Stimulated activated CD4-positive, alpha-beta T cell treated with anti-CD3 and anti-CD28 coated beads, TNF-alpha, amount 100 ng/mL, for 1 hour (primary cell): ENCODE results near the gene IL4.
"Not testable (repeated sequence)": the region's sequence is repeated elsewhere in the genome, so short reads cannot be mapped to it uniquely, and the experiment has no call there.

Experiments used
- DNase-seq, 3 donors: peaks; one replicate each; pipeline ENCODE4 v3.0.0-alpha.2; 2020; ENCODE audit warnings: low read depth in 3 of 3, low spot score in 1 of 3

The IL4 gene

DNA sequence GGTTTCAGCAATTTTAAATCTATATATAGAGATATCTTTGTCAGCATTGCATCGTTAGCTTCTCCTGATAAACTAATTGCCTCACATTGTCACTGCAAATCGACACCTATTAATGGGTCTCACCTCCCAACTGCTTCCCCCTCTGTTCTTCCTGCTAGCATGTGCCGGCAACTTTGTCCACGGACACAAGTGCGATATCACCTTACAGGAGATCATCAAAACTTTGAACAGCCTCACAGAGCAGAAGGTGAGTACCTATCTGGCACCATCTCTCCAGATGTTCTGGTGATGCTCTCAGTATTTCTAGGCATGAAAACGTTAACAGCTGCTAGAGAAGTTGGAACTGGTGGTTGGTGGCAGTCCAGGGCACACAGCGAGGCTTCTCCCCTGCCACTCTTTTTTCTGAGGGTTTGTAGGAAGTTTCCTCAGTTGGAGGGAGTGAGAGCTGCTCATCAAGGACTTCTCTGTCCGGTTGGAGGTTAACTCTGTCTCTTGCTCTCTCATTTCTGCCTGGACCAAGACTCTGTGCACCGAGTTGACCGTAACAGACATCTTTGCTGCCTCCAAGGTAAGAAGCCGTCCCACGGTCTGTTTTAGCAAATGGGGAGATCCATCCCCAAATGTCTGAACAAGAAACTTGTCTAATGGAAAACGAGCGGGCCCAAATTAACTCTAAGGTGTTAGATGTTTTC lies at the start of gene IL4:
IL4 (plus strand) TSS at position 51 of the 692 bp plus-strand sequence; CDS start at position 113, 62 bp downstream.
- DNase-seq = no peak

DNA sequence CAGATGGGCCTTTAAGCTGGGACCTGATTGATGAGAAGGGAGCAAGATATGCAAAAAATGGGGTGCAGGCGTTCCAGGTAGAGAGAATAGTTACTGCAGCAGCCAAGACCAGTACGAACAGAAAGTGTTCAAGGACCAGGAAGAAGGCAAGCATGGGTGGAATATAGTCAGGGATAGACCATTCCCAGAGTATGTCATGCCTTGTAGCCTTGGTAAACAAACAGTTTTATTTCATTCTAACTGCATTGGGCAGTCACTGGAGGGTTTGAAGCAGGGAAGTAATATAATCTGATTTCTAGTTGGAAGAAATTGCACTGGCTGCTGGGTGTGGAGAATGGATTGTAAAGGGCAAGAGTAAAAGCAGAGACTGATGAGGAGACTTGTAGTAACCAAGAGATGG lies 46.3 kb upstream of the IL4 start:
- DNase-seq = no peak

DNA sequence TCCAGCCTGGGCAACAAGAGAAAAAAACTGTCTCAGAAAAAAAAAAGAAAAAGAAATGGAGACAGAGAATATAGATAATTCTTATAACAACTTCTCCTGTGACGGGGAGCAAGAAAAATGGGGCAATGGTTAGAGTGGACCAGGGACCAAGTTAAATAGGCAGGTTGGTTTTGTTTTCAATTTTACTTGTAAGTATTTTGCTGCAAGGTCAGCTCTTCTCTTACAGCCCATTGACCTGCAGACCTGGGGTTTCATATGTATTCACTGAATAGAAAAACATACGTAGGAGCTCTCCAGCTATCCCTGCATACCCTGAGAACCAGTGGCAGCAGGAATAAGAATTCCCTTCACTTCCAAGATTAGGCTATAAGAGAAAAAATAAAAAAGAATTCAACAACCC lies 45.0 kb upstream of the IL4 start:
- DNase-seq = no peak

DNA sequence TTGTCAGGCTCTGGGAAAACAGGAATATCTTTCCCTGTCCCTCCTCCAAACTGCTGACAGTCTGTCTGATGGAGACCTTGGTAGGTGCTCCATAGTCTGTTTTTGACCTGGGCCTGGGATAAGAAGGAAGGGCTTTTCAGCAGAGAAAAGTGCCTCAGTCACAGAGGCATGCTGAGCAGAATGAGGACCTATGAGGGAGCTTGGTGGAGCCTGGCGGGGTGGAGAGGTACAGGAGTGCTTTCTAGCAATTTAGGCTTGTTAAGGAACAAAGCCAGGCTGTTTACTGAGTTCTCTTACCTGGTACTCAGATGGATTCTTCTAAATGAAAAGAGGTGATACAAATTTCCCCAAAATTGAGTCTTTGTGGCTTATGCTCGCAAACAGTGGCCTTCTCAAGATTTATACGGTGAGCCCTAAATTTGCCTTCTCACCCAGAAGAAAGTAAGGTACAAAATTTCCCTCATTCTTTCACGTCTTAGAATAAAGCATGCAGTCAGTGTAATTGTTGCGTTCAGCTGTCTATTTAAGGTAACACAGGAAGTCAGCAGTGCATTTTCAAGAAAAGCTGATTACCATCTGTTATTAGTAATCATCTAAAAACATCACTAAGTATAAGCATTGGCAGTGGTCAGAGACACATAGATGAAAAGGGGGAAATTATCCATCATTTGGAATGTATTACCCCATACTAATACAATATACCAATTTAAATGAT lies 44.4 kb upstream of the IL4 start:
- DNase-seq = no peak

DNA sequence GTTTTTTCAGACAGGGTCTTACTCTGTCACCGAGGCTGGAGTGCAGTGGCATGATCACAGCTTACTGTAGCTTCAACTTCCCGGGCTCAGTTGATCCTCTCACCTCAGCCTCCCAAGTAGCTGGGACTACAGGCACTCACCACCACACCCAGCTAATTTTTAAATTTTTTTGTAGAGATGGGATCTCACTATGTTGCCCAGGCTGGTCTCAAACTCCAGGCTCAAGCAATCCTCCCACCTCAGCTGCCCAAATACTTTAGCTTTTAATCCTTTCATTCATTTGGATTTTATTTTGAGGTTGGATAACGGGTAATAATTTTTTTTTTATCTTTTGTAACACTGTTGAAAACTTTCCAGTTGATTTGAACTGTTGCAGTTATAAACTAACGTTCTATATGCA lies 40.2 kb upstream of the IL4 start:
- not testable (repeated sequence) for DNase-seq

DNA sequence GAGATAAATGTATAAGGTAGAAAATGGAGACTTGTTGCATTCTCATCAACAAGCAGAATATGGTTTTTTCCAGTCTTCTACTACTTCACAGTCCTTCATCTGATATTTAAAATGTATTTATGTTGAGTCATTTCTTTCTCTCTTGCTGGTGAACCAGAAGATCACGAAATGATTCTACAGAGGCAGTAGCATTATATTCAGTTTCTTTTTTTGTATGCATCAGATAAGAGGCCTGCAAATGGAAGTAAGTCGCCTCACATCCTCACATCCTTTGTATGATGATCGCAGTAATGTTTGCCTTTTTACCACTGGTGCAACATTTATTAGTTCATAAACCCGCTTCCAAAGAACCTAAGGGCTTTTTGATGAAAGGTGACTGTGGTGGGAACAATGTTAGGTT lies 37.9 kb upstream of the IL4 start:
- DNase-seq = no peak

DNA sequence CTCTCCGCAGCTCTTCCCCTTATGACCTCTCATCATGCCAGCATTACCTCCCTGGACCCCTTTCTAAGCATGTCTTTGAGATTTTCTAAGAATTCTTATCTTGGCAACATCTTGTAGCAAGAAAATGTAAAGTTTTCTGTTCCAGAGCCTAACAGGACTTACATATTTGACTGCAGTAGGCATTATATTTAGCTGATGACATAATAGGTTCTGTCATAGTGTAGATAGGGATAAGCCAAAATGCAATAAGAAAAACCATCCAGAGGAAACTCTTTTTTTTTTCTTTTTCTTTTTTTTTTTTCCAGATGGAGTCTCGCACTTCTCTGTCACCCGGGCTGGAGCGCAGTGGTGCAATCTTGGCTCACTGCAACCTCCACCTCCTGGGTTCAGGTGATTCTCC lies 36.5 kb upstream of the IL4 start:
- DNase-seq = no peak

DNA sequence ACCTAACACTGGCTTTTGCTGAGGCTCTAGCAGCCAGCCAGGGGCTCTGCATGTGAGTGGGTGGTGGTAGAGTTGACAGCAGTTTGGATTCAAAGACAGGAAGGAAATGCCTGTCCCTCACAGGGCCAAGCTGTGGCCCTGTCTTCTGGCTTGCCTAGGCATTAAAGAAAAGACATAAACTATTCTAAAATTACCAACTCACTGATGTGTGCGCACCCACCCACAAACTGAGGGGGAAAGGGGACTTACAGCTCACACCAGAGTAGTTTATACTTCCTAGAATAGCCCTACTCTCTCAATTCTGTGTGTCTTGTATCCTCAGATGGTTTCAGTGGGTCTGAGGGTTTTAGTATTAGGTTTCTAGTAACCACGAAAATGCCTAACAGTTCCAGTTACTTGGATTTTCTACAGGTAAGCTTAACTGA lies 34.1 kb upstream of the IL4 start:
- no peak for DNase-seq

DNA sequence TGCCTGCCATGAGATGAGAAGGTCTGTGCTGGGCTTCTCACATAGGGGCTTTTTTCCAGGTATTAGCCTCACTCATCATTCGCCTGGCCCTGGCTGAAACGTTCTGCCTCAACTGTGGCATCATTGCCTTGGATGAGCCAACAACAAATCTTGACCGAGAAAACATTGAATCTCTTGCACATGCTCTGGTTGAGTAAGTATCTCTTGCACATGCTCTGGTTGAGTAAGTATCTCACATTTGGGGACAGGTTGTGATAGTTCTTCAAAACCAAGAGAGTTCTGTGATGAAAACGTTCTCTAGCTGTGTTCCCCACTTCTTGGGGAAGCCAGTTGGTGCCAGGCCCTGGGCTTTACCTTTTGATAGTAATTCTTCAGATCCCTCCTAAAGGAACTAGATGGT lies 33.2 kb upstream of the IL4 start:
- DNase-seq = no peak

DNA sequence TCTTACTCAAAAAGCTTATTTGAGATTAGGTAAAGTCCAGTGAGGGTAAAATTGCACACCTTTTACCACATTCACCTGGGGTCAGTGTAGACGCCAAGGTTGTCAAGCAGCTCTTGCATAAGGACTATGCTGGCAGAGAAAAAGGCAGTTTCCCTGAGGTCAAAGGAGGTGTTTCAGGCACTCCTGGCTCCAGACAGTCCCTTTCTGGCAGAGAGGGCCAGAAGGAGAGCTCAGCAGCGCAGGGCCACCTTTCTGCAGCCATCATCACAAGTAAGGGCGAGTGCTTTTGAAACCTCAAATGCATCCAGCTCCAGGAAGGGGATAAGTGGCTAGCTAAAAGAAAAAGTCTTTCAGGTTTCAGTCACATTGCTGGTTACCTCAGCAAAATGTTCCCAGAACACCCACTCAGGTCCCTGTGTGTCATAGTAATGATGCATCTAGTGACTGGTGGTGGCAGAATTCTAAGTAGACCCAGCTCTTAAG lies 32.5 kb upstream of the IL4 start:
- DNase-seq = no peak

DNA sequence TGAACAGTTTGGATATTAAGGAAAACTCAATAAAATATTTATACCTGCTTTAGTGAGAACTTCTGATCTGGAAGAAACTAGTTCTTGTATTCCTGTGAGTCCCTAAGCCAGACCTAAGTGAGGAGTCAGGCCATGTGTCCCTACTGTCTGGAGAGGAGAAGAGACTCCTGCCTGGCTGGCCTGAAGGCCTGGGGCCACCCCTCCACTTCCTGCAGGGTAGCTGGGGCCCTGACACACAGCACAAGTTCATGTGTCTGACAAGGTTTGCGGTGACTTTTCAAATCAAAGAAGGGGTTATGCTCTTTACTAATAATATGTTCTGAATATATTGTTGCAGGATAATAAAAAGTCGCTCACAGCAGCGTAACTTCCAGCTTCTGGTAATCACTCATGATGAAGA lies 31.9 kb upstream of the IL4 start:
- DNase-seq = no peak

DNA sequence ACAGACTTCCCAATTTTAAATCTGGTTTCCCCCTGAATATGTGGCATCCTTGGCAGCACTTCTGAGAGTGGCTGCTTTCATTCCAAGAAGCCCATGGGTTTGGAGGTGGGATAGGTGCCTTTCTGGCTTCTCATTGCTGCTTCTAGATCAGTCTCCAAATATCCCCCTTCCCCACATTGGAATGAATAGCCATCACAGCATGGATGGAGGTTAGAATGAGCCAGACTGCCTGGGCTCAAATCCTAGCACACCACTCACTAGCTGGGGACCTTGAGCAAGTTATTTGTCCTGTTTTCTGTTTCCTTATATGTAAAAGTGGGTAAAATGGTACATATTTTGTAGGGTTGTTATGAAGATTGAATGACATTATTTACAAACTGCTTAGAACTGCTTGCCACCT lies 29.6 kb upstream of the IL4 start:
- DNase-seq = no peak

DNA sequence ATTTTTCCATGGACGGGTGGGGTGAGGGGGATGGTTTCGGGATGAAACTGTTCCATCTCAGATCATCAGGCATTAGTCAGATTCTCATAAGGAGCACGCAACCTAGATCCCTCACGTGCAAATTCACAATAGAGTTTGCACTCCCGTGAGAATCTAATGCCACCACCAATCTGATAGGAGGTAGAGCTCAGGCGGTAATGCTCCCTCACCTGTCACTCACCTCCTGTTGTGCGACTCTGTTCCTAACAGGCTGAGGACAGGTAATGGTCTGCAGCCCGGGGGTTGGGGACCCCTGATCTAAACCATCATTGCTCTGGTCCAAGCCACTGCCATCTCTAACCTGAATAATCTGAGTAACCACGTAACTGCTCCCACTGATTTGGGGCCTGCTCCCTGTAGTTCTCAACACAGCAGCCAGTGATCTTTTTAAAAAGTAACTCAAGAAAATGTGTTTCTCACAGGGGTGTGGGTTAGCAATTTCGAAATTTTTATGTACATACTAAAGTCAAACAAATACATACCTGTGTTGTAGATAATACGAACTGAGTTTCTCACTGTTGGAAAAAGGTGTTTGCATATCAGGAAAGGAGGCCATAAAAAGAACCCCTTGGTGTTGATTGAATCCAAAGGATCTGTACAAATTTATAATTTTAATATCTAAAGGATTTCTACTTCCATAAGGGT lies 27.1 kb upstream of the IL4 start:
- no peak for DNase-seq

DNA sequence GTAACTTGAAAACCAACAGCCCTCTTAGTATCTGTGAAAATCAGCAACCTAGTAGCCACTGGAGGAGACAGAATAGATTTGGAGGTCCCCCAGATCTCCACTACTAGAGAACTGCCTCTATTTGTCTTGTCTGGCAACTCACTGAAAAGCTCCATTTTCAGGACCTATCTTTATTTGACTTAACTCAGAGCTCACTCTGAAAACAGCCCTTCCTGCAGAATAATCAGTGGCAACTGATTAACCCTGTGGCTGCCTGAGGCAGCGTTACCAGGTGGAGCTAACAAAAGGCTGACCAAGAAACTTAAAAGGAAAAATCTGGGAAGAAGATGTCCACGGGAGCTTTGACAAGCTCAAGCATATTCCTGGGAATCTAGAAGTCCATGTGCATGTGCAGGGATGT lies 26.3 kb upstream of the IL4 start:
- DNase-seq = no peak

DNA sequence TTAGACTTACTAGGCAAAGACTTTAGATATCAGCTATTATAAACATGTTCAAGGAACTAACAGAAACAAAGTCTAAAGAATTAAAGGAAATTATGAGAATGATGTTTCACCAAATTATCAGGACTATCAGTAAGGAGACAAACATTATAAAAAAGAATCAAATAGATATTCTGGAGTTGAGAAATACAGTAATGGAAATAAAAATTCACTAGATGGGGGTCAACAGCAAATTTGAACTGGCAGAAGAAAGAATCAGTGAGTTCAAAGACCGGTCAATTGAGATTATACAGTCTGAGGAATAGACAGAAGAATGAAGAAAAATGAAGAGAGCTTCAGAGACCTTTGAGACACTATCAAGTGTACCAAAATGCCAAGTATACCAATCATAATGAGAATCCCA lies 25.4 kb upstream of the IL4 start:
- no peak for DNase-seq

DNA sequence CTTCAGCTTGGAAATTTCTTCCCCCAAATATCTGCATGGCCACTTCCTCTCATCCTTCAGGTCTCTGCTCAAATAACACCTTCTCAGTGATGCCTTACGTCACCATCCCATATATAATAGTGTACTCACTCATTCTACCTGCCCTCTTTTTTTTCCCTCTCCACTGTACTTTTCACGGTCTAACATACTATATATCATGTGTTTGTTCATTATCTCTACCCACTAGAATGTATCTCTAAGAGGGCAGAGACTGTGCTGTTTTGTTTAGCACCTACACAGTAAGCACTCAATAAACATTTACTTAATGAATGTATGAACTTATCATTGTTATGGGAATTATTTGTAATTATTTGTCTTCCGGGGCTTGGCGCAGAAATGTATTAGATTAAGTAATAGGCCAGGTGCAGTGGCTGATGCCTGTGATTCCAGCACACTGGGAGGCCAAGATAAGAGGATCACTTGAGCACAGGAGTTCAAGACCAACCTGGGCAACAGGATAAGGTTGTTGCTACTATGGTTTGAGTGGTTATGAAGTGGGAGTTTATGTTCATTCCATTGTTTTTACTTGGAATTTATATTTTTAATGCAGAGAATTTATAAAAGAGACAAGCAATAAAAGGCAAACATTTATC lies 21.8 kb upstream of the IL4 start:
- DNase-seq = no peak

DNA sequence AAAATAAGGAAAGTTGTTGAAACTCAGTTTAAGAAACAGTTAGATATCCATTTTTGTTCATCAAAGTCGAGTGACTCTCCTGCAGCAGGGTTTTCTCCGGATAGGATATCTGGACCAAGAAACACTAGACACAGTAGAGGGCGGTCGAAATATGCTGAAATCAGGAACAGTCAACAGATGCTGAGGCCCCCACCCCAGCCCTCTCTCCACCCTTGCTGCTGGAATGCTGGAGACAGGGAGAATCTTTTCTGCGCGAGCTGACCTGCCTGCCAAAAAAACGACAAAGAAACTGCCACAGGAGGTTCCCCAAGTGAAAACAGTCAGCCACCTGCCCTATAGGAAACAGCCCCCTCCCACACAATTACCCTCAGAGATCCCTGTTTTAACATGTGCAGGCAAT lies 20.1 kb upstream of the IL4 start:
- DNase-seq = no peak

DNA sequence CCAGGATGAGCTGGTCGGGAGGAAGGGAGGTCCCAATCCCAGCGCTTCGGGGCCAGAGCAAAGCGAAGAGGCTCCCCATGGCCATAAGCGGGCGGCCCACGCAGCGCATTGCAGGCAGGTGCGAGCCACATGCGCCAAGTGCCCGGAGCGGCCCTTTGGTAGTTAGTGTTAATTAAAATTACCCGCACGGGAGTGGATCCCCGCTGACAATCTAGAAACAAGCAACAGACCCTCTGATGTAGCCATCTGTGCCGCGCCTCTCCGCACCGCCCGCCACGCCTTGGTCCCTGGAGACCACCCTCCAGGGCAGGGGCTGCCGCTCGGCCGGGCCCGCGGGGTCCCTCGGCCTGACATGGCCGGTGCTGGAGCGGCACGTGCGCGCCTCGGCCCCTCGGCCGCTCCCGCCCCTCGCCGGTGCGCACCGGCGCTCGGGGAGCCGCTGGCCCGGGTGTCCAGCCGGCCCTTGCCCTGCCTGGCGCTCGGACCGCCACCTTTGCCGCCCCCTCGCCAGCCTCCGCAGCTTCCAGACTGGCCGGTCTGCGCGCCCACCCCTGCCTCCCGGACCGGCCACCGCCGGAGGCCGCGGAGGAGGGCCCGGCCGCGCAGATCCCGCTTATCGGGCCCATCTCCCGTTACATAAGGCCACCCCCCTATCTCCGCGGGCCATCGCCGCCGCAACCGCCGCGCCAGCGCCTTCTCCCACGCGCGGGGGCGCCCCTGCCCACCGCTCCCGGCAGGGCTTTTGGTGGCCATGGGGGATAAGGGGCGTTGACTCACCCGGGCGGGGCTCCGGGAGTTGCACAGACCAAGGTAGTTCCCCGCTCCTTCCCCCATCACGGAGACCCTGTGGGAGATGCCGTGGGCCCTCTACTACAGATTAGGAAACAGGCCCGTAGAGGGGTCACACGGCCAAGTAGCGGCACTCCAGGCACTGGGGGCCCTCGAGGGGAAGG lies 17.7 kb upstream of the IL4 start:
- peak in 1 of 3 donors; percentile 26 for DNase-seq

DNA sequence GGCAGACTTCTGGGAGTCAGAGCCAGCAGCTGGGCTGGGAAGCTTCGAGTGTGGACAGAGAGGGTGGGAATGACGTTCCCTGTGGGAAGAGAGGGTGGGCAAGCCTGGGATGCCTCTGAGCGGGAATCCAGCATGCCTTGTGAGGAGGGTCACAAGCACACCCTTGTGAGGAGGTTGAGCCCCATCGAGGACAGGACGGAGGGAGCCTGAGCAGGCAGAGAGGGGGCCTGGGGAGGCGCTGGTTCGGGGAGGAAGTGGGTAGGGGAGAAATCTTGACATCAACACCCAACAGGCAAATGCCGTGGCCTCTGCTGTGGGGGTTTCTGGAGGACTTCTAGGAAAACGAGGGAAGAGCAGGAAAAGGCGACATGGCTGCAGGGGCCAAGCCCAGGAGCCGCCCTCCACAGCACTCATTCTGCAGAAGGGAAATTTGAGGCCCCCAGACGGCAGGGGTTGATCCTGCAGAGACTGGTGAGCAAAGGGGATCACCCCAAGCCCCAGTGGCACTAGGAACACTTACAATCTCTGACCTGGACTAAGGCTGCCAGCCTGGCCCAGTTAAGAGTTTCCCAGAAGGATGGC lies 16.9 kb upstream of the IL4 start:
- DNase-seq = no peak

DNA sequence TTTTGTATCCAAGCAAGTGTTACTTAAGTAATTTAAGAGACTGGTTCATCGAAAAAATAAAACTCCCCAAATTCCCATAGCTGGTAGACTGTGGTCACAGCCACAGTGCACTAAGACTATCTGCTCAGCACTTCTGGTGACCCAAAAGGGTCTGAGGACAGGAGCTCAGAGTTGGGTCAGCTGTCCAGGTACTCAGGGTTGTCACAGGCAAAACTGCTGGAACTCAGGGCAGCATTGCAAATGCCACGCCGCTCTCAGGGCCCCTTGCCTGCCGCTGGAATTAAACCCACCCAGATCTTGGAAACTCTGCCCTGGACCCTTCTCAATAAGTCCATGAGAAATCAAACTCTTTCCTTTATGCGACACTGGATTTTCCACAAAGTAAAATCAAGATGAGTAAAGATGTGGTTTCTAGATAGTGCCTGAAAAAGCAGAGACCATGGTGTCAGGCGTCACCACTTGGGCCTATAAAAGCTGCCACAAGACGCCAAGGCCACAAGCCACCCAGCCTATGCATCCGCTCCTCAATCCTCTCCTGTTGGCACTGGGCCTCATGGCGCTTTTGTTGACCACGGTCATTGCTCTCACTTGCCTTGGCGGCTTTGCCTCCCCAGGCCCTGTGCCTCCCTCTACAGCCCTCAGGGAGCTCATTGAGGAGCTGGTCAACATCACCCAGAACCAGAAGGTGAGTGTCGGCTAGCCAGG lies 16.0 kb upstream of the IL4 start, which contains the start of gene IL13:
IL13 (plus strand) TSS at position 498 of the 705 bp plus-strand sequence; CDS start at position 512, 14 bp downstream.
- no peak for DNase-seq
